Measurements from ENCODE around the gene INCA1.

INCA1 gene, protein sequence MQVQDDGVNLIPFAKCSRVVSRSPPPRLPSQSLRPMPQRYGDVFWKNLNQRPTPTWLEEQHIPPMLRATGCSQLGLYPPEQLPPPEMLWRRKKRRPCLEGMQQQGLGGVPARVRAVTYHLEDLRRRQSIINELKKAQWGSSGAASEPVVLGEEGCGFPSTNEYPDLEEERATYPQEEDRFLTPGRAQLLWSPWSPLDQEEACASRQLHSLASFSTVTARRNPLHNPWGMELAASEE

DNA sequence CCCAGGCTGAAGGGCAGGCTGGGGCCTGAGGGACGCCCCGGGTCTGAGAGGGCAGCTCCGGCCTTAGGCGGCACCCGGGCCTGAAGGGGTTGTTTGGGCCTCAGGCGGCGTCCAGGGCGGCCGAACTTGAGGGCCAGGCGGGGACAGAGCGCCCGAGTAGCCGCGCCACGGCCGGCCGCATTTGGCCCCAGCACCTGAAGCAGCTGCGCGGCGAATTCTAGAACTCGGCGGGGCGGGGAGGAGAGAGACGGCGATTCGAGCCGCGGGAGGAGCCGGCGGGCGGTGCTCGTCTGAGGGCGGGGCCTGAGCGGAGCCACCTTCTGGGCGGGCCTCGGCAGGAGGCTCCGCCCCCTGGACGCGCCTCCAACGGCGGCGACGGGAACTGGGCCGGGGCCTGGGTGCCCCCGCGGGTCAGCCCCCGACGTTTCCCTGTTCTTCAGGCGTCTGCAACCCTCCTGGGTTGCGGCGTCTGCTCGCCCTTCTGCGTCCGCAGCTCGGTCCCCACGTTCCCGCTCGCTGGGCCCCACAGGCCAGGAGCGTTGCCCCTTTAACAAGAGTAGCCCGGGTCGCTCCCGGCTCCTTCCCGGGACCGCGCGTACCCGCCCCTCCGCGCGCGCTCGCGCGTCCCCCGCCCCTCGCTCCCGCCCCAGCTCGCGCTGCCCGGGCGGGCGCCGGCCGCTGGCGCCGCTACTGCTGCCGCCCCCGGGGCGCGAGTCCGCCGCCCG is at the start of gene INCA1, which contains the start of gene KIF1C:
INCA1 (minus strand) TSS at position 221 of the 725 bp plus-strand sequence. CDS start 3,085 bp downstream, outside the sequence.
KIF1C (plus strand) TSS at position 649 of the 725 bp plus-strand sequence. CDS start 2,297 bp downstream, outside the sequence.
- TF ChIP-seq, protein P1, sequence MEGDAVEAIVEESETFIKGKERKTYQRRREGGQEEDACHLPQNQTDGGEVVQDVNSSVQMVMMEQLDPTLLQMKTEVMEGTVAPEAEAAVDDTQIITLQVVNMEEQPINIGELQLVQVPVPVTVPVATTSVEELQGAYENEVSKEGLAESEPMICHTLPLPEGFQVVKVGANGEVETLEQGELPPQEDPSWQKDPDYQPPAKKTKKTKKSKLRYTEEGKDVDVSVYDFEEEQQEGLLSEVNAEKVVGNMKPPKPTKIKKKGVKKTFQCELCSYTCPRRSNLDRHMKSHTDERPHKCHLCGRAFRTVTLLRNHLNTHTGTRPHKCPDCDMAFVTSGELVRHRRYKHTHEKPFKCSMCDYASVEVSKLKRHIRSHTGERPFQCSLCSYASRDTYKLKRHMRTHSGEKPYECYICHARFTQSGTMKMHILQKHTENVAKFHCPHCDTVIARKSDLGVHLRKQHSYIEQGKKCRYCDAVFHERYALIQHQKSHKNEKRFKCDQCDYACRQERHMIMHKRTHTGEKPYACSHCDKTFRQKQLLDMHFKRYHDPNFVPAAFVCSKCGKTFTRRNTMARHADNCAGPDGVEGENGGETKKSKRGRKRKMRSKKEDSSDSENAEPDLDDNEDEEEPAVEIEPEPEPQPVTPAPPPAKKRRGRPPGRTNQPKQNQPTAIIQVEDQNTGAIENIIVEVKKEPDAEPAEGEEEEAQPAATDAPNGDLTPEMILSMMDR (IDR thresholded peaks at IDR 0.05; ENCODE audit: low read depth, low read length), result no peak
- H3K9me3 ChIP-seq (ENCODE audit: severe bottlenecking), result no peaks in the 10 kb centered on the region
- H3K27me3 ChIP-seq (ENCODE audit: insufficient read depth, low read depth, severe bottlenecking), result no peaks in the 10 kb centered on the region
- DNase-seq, result peak; percentile 93
- peaks cover 17% of the 10 kb centered on the region for H3K36me3 ChIP-seq
- H3K27ac ChIP-seq, result peak within 1 kb of the TSS; percentile 91
- peak within 1 kb of the TSS; percentile 67 for H3K4me3 ChIP-seq (ENCODE audit: low read depth, low read length)

DNA sequence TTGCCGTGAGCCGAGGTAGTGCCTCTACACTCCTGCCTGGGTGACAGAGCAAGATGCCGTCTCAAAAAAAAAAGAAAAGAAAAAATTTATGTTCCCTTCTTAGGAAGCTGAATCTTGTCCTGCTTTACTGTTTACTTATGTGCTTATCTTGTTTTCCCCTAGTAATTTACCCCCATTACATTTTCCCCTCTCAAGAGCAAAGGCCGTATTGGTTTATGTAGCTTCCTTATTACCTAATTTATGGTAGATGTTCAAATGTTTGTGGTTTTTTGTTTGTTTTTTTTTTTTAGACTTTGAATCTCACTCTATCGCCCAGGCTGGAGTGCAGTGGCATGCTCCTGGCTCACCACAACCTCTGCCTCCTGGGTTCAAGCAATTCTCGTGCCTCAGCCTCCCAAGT is 48.2 kb upstream of the INCA1 start:
- Histone ChIP-seq H3K9me3 (ENCODE audit: severe bottlenecking) (no peaks in the 10 kb centered on the region), H3K27me3 (ENCODE audit: insufficient read depth, low read depth, severe bottlenecking) (no peaks in the 10 kb centered on the region), H3K27ac (no peak overlapping the region), H3K4me3 (ENCODE audit: low read depth, low read length) (no peak overlapping the region), H3K36me3 (no peaks in the 10 kb centered on the region)
- DNase-seq, result no peak
- TF ChIP-seq, protein P1 (IDR thresholded peaks at IDR 0.05; ENCODE audit: low read depth, low read length), result no peak

DNA sequence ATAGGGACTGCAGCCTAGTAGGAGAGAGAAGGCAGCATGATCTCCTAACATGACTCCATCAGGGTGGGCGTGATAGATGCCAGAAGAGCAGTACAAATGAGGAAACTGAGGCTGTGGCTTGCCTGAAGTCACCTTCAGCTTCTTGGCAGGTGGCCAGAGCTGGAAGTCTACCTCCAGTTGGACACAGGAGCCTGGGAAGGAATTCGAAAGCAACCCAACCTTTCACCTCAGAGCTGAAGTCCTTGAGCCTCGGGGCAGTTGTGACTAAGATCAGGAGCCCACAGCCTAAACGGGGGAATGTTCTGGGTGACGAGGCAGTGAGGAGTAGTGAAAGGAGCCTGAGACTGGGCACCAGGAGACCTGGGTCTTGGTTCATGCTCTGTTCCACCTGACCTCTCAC is 47.3 kb upstream of the INCA1 start:
- H3K27ac ChIP-seq, result no peak overlapping the region
- H3K4me3 ChIP-seq (ENCODE audit: low read depth, low read length), result no peak overlapping the region
- no peaks in the 10 kb centered on the region for H3K36me3 ChIP-seq
- no peak for DNase-seq
- no peaks in the 10 kb centered on the region for H3K27me3 ChIP-seq (ENCODE audit: insufficient read depth, low read depth, severe bottlenecking)
- TF ChIP-seq, protein P1 (IDR thresholded peaks at IDR 0.05; ENCODE audit: low read depth, low read length), result no peak
- no peaks in the 10 kb centered on the region for H3K9me3 ChIP-seq (ENCODE audit: severe bottlenecking)

DNA sequence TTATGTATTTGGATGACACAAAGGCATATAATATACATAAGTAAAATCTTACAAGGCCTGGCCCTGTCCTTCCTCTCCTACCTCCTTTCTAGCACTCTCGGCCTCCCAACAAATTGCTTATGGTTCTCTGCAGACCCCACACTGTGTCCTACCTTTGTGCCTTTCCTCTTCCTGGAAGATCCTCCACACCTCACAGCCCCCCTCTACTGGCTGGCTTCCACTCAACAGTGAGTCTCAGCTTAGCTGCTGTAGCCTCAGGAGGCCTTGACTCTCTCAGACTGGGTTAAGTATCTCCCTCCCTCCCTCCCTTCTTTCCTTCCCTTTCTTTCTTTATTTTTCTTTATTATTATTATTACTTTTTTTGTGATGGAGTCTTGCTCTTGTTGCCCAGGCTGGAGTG is 46.2 kb upstream of the INCA1 start:
- no peak for DNase-seq
- Histone ChIP-seq H3K27ac (no peak overlapping the region), H3K4me3 (ENCODE audit: low read depth, low read length) (no peak overlapping the region), H3K9me3 (ENCODE audit: severe bottlenecking) (no peaks in the 10 kb centered on the region), H3K27me3 (ENCODE audit: insufficient read depth, low read depth, severe bottlenecking) (no peaks in the 10 kb centered on the region), H3K36me3 (no peaks in the 10 kb centered on the region)
- TF ChIP-seq, protein P1 (IDR thresholded peaks at IDR 0.05; ENCODE audit: low read depth, low read length), result peak; percentile 18; the same call in 1 of the 2 replicates

DNA sequence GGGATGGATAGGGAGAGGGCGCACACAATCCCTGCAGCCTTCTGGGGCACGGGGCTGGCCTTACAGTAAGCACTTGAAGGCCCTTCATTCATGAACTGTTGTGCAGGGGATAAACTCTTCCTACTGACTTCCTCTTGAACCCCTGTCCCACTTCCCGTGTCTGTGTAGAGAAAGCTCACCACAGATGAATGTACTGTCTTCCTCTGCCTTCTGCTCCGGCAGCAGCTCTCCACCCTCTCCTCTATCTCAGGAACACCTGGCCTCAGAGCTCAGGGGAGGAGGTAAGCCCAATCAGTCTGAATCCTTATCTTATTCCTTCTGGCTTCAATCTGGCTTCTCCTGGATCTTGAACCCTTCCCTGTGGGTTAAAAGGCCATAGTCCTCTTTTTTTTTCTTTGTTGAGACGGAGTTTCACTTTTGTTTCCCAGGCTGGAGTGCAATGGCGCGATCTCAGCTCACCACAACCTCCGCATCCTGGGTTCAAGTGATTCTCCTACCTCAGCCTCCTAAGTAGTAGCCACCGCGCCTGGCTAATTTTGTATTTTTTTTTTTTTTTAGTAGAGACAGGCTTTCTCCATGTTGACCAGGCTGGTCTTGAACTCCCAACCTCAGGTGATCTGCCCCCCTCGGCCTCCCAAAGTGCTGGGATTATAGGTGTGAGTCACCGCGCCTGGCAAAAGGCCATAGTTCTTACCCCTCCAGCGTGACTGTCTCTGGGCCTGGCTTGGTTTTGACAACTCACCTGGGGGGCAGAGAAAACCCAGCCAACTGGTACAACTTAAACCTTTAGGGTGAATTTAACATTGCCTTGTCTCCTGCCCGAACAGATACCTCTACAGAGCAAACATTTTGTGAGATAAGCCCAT is 45.1 kb upstream of the INCA1 start:
- Histone ChIP-seq H3K27ac (peak overlapping the region; percentile 34), H3K27me3 (ENCODE audit: insufficient read depth, low read depth, severe bottlenecking) (no peaks in the 10 kb centered on the region), H3K36me3 (no peaks in the 10 kb centered on the region), H3K9me3 (ENCODE audit: severe bottlenecking) (no peaks in the 10 kb centered on the region), H3K4me3 (ENCODE audit: low read depth, low read length) (no peak overlapping the region)
- no peak for DNase-seq
- TF ChIP-seq, protein P1 (IDR thresholded peaks at IDR 0.05; ENCODE audit: low read depth, low read length), result no peak
